D721Med (cell line): Measurements from ENCODE around the gene TENT4A.

Experiments
- DNase-seq: peaks from one replicate; pipeline ENCODE4 v3.0.0; 2011; ENCODE audit warnings: low spot score; ENCODE audit not compliant: insufficient read length
- FAIRE-seq: peaks from 2 replicates; lab custom pipeline; 2011; peaks lifted over from hg19 to GRCh38; lab: Jason Lieb, UNC
- CTCF ChIP-seq: IDR thresholded peaks from 2 replicates; pipeline ENCODE4 v1.5.1; 2012; ENCODE audit warnings: mild to moderate bottlenecking, control low read depth; ENCODE audit not compliant: insufficient read depth; ENCODE audit errors: missing control alignments

Gene TENT4A

GRCh38 chr5:6717247-6717646, 4.0 kb downstream of the TENT4A start:
- FAIRE-seq (no peak), DNase-seq (no peak)
- no peak for TF ChIP-seq CTCF

GRCh38 chr5:6717687-6718086, 4.5 kb downstream of the TENT4A start:
- FAIRE-seq, result no peak
- DNase-seq, result no peak
- no peak for TF ChIP-seq CTCF

GRCh38 chr5:6718161-6718681, 5.0 kb downstream of the TENT4A start:
- no peak for FAIRE-seq
- no peak for TF ChIP-seq CTCF

GRCh38 chr5:6718718-6719117, 5.5 kb downstream of the TENT4A start:
- FAIRE-seq (no peak), DNase-seq (no peak)
- TF ChIP-seq CTCF, result no peak

More at GRCh38 chr5:6718161-6718681, 5.0 kb downstream of the TENT4A start:
- DNase-seq, result no peak

GRCh38 chr5:6719417-6719816, 6.2 kb downstream of the TENT4A start:
- FAIRE-seq (no peak), DNase-seq (no peak)
- TF ChIP-seq CTCF, result no peak

- no peak for TF ChIP-seq CTCF
- no peak for FAIRE-seq
- DNase-seq, result no peak
These were observed 6.8 kb downstream of the TENT4A start for GRCh38 chr5:6719896-6720560.

GRCh38 chr5:6720561-6720921, 7.3 kb downstream of the TENT4A start:
- no peak for TF ChIP-seq CTCF
- DNase-seq (no peak), FAIRE-seq (no peak)
